Head of caudate nucleus (tissue), 42 donors: Measurements from ENCODE around the gene PRSS56.

ENCODE experiments used
- DNase-seq, 42 donors: peaks; one replicate each; pipeline versions ENCODE4 v3.0.0 to v3.0.0-alpha.2; 2020 to 2021; ENCODE audit warnings: mixed read lengths in 7 of 42
- intact Hi-C: fragments of 100-400 bp; cut with DNase I; formaldehyde crosslinking; loops from one replicate; pipeline ENCODE4 v1.15.0; 2022

PRSS56 gene

GRCh38 chr2:232533944-232534710 lies 13.9 kb downstream of the PRSS56 start:
- peak in 8 of 42 donors; percentile 4 to 27 (median 12) for DNase-seq
- intact Hi-C loops, result no loop called here

- DNase-seq, result peak in 8 of 42 donors; percentile 2 to 13 (median 5)
- intact Hi-C loops, result no loop called here
These were observed 14.9 kb downstream of the PRSS56 start for GRCh38 chr2:232534940-232535651.

GRCh38 chr2:232535761-232536530 lies 15.8 kb downstream of the PRSS56 start:
- peak in 3 of 42 donors; percentile 1 to 9 (median 5) for DNase-seq
- intact Hi-C loops, result no loop called here

GRCh38 chr2:232537079-232537478 lies 16.9 kb downstream of the PRSS56 start:
- intact Hi-C loops, result no loop called here

GRCh38 chr2:232537499-232537898 lies 17.3 kb downstream of the PRSS56 start:
- peak in 7 of 42 donors; percentile 2 to 28 (median 19) for DNase-seq
- intact Hi-C loops, result no loop called here

More at GRCh38 chr2:232537079-232537478, 16.9 kb downstream of the PRSS56 start:
- peak in 7 of 42 donors; percentile 3 to 30 (median 20) for DNase-seq

- intact Hi-C loops, result no loop called here
- peak in 6 of 42 donors; percentile 1 to 30 (median 10) for DNase-seq
These were observed 18.5 kb downstream of the PRSS56 start for GRCh38 chr2:232538671-232539070.

- intact Hi-C loops, result no loop called here
- peak in 4 of 42 donors; percentile 0 to 19 (median 8) for DNase-seq
These were observed 19.4 kb downstream of the PRSS56 start, which contains the start of gene CHRNG for GRCh38 chr2:232539298-232540231. Gene CHRNG (plus strand): TSS chr2:232539692. CDS start chr2:232539748, 56 bp downstream.

- DNase-seq, result peak in 3 of 42 donors; percentile 10 to 28 (median 26)
- intact Hi-C loops, result no loop called here
These were observed 20.4 kb downstream of the PRSS56 start for GRCh38 chr2:232540441-232541041.

GRCh38 chr2:232541195-232541960 lies 21.2 kb downstream of the PRSS56 start:
- DNase-seq, result peak in 2 of 42 donors; percentile 20 to 33
- intact Hi-C loops, result no loop called here

GRCh38 chr2:232541961-232542714 lies 21.9 kb downstream of the PRSS56 start:
- peak in 2 of 42 donors; percentile 23 to 33 for DNase-seq
- intact Hi-C loops, result no loop called here

- intact Hi-C loops, result no loop called here
- DNase-seq, result peak in 2 of 42 donors; percentile 24 to 29
These were observed 22.7 kb downstream of the PRSS56 start for GRCh38 chr2:232542715-232543467.

- DNase-seq, result peak in 2 of 42 donors; percentile 17 to 29
- intact Hi-C loops, result no loop called here
These were observed 23.3 kb downstream of the PRSS56 start for GRCh38 chr2:232543491-232543890.

GRCh38 chr2:232543928-232544631 lies 23.9 kb downstream of the PRSS56 start:
- intact Hi-C loops, result no loop called here
- DNase-seq, result peak in 2 of 42 donors; percentile 32

GRCh38 chr2:232544674-232545073 lies 24.5 kb downstream of the PRSS56 start:
- peak in 1 of 42 donors; percentile 21 for DNase-seq
- intact Hi-C loops, result no loop called here
